H1 (cell line): ENCODE results near the gene PKMYT1. TPM values are rescaled to one million over a fixed set of nuclear protein-coding genes. Genes with fewer than 3 reads are reported as not detected.

Experiments
- CBX5 ChIP-seq: fragments of 300-800, 300-1000 bp; sonication (generic); IDR thresholded peaks from 2 replicates; pipeline ENCODE4 v1.7.1; 2016; ENCODE audit warnings: antibody characterized with exemption, low read length, low read depth
- JUND ChIP-seq: IDR thresholded peaks from 2 replicates; pipeline ENCODE4 v1.6.1; 2011; ENCODE audit warnings: mild to moderate bottlenecking, improper control_type of control experiment, low read length
- SP4 ChIP-seq: IDR thresholded peaks from 2 replicates; pipeline ENCODE4 v1.6.1; 2012; ENCODE audit warnings: low read length, inconsistent platforms
- TAF1 ChIP-seq: IDR thresholded peaks from 2 replicates; pipeline ENCODE4 v1.6.1; 2011; ENCODE audit warnings: mild to moderate bottlenecking, low read depth, low read length
- TAF7 ChIP-seq: optimal IDR thresholded peaks from 2 replicates; pipeline ENCODE3; 2011; ENCODE audit warnings: low read depth, mild to moderate bottlenecking, inconsistent platforms, low read length, moderate library complexity, borderline replicate concordance
- TBP ChIP-seq: IDR thresholded peaks from 2 replicates; pipeline ENCODE4 v1.6.1; 2011; ENCODE audit warnings: low read depth, low read length, improper control_type of control experiment
- ZNF274 ChIP-seq: IDR thresholded peaks from 2 replicates; pipeline ENCODE4 v1.7.0; 2012; ENCODE audit warnings: low read length, borderline replicate concordance; ENCODE audit errors: extremely low read depth
- polyA plus RNA-seq, 7 experiments: library from polyadenylated mRNA; depleted of rRNA in 3 of 7; stranded (reverse) in 5 of 7; unstranded in 2 of 7; fragments of >200 nt in 5 of 7; fragments of 200-250 nt in 2 of 7; gene quantifications; 1 replicate in 5 of 7; 2 replicates in 1 of 7; 4 replicates in 1 of 7; pipeline versions ENCODE4 v1.2.1 to v1.2.3, GENCODE V29; 2011 to 2013; ENCODE audit warnings: missing spikeins in 2 of 7, mixed read lengths in 2 of 7
- total RNA-seq: library from RNA; stranded (reverse); fragmentation: NEBNext Ultra II Directional; extraction: Animal tissue kit (Norgen Biotek cat#: 25700); gene quantifications from 2 replicates; pipeline ENCODE4 v1.2.1, GENCODE V29; 2021
- TF ChIP-seq, protein P1 (sequence below): fragments of 300-600 bp; sonication (generic); IDR thresholded peaks from 2 replicates; pipeline ENCODE4 v1.7.1; 2012; ENCODE audit warnings: low read length, moderate library complexity, mild to moderate bottlenecking, inconsistent platforms; ENCODE audit not compliant: insufficient replicate concordance

Gene PKMYT1
- total and polyA plus RNA-seq, 2 of the 8 experiments (the other 6 are each of a cell fraction or from before 2014, with no cell fraction given) = 74.7 to 85.2 TPM

DNA sequence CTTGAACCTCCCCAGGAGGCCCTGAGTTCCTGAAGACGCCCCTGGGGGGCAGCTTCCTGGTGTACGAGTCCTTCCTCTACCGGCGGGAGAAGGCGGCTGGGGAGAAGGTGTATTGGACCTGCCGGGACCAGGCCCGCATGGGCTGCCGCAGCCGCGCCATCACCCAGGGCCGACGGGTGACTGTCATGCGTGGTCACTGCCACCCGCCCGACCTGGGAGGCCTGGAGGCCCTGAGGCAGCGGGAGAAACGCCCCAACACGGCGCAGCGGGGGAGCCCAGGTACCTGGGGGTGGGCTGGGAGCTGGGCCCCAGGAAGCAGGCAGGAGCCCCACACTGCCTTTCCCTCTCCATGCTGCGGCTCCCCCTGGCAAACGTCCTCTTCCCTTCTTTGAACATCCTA lies 46.5 kb downstream of the PKMYT1 start (continued):
- TF ChIP-seq, protein P1, sequence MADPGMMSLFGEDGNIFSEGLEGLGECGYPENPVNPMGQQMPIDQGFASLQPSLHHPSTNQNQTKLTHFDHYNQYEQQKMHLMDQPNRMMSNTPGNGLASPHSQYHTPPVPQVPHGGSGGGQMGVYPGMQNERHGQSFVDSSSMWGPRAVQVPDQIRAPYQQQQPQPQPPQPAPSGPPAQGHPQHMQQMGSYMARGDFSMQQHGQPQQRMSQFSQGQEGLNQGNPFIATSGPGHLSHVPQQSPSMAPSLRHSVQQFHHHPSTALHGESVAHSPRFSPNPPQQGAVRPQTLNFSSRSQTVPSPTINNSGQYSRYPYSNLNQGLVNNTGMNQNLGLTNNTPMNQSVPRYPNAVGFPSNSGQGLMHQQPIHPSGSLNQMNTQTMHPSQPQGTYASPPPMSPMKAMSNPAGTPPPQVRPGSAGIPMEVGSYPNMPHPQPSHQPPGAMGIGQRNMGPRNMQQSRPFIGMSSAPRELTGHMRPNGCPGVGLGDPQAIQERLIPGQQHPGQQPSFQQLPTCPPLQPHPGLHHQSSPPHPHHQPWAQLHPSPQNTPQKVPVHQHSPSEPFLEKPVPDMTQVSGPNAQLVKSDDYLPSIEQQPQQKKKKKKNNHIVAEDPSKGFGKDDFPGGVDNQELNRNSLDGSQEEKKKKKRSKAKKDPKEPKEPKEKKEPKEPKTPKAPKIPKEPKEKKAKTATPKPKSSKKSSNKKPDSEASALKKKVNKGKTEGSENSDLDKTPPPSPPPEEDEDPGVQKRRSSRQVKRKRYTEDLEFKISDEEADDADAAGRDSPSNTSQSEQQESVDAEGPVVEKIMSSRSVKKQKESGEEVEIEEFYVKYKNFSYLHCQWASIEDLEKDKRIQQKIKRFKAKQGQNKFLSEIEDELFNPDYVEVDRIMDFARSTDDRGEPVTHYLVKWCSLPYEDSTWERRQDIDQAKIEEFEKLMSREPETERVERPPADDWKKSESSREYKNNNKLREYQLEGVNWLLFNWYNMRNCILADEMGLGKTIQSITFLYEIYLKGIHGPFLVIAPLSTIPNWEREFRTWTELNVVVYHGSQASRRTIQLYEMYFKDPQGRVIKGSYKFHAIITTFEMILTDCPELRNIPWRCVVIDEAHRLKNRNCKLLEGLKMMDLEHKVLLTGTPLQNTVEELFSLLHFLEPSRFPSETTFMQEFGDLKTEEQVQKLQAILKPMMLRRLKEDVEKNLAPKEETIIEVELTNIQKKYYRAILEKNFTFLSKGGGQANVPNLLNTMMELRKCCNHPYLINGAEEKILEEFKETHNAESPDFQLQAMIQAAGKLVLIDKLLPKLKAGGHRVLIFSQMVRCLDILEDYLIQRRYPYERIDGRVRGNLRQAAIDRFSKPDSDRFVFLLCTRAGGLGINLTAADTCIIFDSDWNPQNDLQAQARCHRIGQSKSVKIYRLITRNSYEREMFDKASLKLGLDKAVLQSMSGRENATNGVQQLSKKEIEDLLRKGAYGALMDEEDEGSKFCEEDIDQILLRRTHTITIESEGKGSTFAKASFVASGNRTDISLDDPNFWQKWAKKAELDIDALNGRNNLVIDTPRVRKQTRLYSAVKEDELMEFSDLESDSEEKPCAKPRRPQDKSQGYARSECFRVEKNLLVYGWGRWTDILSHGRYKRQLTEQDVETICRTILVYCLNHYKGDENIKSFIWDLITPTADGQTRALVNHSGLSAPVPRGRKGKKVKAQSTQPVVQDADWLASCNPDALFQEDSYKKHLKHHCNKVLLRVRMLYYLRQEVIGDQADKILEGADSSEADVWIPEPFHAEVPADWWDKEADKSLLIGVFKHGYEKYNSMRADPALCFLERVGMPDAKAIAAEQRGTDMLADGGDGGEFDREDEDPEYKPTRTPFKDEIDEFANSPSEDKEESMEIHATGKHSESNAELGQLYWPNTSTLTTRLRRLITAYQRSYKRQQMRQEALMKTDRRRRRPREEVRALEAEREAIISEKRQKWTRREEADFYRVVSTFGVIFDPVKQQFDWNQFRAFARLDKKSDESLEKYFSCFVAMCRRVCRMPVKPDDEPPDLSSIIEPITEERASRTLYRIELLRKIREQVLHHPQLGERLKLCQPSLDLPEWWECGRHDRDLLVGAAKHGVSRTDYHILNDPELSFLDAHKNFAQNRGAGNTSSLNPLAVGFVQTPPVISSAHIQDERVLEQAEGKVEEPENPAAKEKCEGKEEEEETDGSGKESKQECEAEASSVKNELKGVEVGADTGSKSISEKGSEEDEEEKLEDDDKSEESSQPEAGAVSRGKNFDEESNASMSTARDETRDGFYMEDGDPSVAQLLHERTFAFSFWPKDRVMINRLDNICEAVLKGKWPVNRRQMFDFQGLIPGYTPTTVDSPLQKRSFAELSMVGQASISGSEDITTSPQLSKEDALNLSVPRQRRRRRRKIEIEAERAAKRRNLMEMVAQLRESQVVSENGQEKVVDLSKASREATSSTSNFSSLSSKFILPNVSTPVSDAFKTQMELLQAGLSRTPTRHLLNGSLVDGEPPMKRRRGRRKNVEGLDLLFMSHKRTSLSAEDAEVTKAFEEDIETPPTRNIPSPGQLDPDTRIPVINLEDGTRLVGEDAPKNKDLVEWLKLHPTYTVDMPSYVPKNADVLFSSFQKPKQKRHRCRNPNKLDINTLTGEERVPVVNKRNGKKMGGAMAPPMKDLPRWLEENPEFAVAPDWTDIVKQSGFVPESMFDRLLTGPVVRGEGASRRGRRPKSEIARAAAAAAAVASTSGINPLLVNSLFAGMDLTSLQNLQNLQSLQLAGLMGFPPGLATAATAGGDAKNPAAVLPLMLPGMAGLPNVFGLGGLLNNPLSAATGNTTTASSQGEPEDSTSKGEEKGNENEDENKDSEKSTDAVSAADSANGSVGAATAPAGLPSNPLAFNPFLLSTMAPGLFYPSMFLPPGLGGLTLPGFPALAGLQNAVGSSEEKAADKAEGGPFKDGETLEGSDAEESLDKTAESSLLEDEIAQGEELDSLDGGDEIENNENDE = no peak
- TF ChIP-seq TAF1 (no peak), TAF7 (no peak), CBX5 (no peak), TBP (no peak), ZNF274 (no peak), JUND (no peak), SP4 (no peak)
